IPS-18c (cell line): Measurements from ENCODE around the gene GNAI2.
A peak's percentile ranks its signal among the peaks of the same experiment; 100 is the strongest.

Experiments
- H3K4me3 ChIP-seq: 2 replicates; pipeline ENCODE4 v1.7.0; 2013; ENCODE audit warnings: low read depth, mild to moderate bottlenecking, low read length, moderate library complexity; ENCODE audit not compliant: insufficient read depth
- H3K9me3 ChIP-seq: one replicate; pipeline ENCODE4 v1.6.1; 2013; ENCODE audit warnings: mild to moderate bottlenecking, low read length, moderate library complexity; ENCODE audit not compliant: control insufficient read depth, insufficient read depth

Gene GNAI2

DNA sequence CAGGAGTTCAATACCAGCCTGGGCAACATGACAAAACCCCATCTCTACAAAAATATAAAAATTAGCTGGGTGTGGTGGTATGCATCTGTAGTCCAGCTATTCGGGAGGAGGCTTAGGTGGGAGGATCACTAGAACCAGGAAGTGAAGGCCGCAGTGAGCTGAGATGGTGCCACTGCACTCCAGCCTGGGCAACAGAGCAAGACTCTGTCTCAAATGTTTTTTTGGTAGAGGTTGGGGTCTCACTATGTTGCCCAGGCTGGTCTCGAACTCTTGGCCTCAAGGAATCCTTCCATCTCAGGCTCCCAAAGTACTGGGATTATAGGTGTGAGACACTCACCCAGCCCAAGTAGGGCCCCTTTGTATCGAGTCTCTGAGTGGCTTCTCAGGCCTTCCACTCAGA is 58.1 kb downstream of the GNAI2 start:
- no peaks in the 10 kb centered on the region for H3K9me3 ChIP-seq

DNA sequence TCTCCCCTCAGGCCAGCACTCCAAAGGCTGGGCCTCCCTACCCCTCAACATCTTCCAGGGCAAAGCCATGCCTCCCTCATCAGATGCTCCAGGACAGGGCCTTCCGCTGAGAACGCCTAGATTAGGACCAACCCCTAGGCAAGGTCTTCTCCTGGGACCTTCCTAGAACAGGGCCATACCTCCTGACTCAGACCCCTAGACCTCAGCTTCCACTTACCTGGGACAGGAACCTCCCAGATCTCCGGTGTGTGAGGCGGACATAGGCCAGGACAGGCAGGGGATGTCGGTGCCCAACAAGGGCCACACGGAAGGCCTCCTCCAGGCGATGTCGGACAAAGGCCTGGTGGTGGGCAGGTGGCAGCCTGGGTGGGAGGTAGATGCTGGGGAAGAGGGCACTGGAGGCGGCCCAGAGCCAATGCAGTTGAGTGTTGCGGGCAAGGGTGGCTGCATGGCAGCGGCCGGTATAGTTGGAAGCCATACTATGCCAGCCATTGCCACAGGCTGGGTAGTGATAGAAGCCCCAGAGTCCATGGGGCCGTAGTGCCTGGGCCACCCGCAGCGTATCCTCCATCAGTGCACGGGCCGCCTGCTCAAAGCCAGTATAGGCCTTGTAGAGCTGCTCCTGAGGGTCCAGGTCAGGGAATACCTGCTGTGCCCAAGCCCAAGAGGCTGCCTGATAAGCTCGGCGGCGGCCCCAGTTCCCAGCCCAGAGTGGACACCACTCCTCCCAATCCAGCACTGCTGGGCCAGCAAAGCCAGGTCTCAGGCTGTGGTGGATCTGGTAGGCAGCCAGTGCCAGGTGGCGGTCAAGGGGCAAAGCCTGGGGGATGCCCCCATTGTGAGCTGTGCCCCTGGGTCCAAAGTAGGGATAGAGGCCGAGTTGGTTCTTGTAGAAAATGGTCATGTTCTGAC is 58.7 kb downstream of the GNAI2 start:
- H3K9me3 ChIP-seq: no peaks in the 10 kb centered on the region
- no peak overlapping the region for H3K4me3 ChIP-seq

More for the DNA sequence above, 58.1 kb downstream of the GNAI2 start:
- no peak overlapping the region for H3K4me3 ChIP-seq

DNA sequence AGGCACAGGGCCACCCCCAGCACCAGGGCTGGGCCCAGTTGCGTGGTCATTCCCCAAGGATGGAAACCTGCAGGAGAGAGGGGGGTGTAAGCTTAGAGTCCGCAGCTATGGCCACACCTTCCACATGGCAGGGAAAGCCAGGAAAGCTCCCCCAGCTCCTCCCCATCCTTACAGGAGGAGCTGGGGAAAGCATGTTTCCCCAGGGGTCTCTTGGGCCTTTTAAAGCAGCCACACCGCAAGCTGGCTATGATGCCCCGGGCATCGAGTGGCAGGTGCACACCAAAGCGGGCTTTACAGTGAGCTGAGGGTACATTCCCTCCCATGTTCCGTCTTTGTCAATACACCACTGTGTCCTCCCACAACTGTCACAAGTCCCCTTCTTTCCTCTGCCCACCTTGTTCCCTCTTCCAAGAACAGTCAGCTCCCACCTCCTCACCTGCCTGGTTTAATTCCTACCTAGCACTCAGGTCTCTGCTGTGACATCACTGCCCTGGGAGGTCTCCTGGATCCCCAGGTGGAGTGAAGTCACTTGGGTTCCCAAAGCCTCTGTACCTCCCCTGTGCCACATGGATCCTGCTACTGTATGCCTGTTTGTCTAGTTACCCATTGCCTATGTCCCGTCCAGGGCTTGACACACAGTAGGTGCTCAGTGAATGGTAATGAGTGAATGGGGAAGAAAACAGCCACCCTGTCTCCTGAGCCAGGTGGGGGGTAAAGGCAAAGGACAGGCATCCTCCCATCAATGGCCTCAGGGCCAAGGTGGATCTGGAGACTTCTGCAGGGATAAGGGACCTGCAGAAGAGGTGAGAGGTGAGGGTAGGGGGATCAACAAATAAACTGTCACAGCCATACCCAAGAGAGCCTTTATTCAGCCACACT is 59.8 kb downstream of the GNAI2 start:
- H3K4me3 ChIP-seq: no peak overlapping the region
- H3K9me3 ChIP-seq: no peaks in the 10 kb centered on the region

DNA sequence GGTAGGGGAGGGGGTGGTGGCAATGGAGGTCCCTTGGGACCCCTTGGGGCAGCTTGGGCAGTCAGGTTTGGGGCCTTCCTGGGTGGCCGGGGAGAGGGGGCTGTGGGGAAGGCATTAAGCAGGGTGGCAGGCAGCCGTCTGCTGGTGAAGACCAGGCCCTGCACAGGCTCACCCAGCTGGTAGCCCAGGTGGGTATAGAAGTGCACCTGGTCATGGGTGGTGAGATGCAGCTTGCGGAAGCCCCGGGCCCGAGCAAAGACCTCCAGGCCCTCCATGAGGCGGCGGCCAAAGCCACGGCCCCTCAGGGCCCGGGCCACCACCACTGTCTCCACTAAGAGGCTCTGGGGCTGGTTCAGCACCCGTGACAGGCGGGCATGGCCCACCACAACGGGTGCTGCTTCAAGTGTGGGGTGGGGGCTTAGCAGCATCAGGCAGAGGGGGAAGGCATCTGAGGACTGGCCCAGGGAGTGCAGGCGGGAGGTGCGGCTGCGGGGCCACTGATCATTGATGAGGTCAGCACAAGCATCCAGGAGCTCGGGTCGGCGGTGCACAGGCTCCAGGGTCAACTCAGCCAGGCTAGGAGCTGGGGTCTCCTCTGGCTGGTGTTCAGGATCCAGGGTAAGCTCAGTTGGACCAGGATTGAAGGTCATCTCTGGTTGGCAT is 60.8 kb downstream of the GNAI2 start:
- Histone ChIP-seq H3K4me3 (no peak overlapping the region), H3K9me3 (no peaks in the 10 kb centered on the region)

DNA sequence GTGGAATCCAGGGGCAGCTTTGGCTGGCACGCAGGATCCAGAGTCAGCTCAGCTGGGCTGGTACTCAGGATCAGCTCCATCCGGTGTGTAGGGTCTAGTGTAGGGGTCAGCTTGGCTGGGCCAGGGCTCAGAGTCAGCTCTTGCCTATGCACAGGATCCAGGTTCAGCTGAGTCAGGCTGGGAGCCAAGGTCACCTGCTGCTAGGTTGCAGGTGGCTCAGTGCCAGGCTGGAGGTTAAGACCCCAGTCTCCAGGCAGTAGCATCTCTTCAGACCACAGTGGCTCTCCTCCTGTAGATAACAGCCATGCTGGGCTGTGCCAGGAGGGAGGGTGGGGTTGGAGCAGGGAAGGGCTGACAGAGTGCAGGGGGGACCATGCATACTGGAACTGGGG is 61.4 kb downstream of the GNAI2 start:
- Histone ChIP-seq H3K9me3 (no peaks in the 10 kb centered on the region), H3K4me3 (no peak overlapping the region)

DNA sequence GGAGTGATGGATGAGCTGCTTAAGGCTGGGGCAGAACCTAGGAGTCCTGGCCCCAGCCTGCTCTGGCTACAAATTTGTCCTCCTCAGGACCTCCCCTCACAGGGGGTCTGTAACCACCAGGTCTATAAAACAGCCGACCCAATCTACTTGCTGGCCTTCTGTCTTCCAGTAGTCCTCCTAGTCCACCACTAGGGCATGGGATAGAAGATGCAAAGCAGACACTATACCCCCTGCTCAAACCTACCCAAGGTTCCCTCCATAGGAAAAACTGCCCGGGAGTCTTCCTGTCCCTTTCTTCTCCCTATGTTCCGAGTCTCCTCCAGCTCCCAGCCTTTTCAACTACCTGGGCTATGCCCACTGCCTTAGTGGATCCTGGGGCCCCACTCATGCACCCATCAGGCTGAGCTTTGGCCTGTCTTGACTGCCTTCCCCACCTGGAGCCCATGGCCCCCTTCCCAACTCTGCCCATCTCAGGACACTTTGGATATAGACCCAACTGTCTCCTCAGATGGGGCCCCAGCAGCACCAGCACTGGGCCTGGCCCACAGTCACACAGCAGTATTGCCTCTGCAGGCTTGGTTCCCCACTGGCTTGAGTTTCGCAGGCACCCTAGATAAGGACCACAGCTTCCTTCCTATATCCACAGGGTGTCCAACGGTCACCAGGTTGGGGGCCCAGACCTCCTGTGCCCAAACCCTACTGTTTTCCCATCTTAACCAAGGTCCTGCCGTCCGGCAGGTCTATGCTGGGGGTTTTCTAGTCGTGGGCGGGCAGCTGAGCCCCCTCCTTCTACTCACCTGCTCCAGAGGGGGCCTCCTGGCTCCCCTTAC is 62.1 kb downstream of the GNAI2 start:
- H3K9me3 ChIP-seq: no peaks in the 10 kb centered on the region
- H3K4me3 ChIP-seq: peak overlapping the region; percentile 96; the same call in 1 of the 2 replicates

DNA sequence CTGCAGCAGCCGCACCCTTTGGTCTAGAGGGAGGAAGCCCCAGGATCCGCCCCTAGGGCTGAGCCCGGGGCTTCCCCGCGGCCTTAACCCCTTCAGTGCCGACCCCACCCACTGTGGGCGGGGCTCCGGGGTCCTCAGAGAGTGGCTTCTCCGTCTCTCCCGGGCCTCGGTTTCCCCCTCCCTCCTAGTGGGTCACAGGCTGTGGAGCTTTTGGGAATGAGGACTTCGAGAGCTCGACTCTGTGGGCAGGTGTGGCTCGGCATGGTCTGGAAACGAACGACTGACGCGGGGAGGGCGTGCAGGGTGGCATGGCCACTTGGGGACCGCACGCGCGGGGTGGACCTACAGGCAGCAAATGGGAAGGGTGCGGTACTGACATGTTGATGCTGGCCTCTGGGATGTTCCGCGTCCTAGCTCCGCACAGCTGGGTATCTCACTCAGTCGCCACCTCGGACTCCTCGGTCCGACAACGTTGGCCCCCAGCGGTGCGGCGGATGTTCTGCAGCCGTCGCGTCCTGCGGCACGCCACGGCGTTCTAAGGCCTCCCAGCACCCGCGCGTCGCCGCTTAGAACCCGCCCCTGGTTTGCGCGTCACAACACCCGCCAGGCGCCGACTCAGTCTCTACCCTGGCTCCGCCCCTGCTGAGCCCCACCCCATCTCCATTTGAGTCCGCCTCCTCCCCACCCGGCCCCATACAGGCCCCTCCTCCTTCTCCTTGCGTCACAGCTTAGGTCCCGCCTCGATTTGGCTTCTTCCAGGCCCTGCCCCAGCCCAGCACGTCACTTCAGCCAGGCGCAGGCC is 63.0 kb downstream of the GNAI2 start, which contains the start of the genes HYAL3 and NAA80:
HYAL3 (minus strand) TSS at position 570 of the 802 bp plus-strand sequence. CDS start 3,803 bp downstream, outside the sequence.
NAA80 (minus strand) TSS at position 570 of the 802 bp plus-strand sequence. CDS start 1,942 bp downstream, outside the sequence.
- Histone ChIP-seq H3K9me3 (no peaks in the 10 kb centered on the region), H3K4me3 (peak within 1 kb of the TSS; percentile 96)

DNA sequence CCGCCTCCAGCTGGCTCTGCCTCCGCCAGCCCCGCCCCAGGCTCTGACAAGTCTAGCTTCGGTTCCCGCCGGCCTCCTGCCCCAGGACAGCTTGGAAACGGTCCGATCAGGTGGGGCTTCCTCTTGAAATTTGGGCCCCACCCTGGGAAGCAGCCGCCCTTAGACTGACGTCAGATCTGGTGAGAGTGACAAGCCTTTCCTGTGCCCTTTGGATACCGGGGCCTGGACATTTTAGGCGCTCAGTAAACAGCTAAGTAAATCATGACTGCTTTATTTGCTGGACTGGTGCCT is 63.6 kb downstream of the GNAI2 start:
- Histone ChIP-seq H3K4me3 (peak overlapping the region; percentile 36; the same call in 1 of the 2 replicates), H3K9me3 (no peaks in the 10 kb centered on the region)

DNA sequence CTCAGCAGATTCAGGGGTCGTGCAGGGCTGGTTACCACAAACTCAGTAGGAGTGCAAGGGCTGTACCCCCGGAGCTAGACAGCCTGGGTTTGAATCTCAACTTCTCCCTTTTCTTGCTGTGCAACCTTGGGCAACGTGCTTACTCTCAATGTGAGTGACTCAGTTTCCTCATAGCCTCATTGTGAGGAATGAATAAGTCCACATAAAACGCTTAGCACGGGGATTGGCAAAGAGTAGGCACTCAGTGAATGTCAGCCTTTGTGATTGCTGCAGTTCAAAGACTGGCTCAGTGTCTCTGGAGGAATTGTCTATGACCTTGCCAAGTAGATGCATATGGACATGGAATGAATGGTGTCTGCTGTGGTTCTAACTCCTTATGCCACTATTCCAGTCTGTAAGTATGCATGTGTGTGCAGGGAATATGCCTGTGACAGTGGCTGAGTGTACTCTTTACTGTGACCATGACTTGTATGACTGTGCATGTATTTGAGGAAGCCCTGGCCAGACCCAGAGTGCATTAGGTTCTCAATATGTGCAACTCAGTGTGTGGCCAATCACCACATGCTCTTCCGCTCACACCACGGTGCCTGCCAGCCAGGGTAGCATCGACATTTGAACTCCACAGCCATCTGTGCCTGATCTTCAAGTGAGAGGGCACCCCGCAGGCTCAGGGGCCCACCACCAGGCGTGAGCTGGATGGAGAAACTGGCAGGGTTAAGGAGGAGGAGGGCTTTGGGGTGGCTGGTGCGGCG is 64.1 kb downstream of the GNAI2 start:
- no peaks in the 10 kb centered on the region for H3K9me3 ChIP-seq
- H3K4me3 ChIP-seq: peak overlapping the region; percentile 36; the same call in 1 of the 2 replicates

DNA sequence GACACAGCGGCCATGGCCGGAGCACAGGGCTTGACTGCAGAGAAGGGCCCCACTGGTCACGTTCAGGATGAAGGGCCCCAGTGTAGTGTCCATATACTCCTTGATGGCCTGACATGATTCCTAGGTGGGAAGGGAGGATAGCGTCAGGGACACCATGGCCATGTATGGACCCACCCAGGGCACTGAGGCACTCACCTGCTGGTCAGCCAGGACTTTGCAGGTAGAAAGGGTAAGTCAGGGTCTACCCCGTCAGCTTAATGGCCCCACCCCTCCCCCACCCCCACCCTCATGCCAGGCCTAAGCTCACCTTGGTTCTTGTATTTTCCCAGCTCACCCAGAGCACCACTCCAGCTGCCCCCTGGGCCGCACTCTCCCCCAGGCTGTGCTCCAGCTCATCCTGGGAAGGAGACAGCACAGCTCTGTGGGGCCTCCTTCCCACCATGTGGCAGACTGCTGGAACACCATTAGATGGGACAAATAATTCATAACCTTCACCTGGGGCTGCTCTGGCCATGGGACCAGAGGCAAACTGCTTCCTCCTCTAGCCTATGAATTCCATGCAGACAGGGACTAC is 64.8 kb downstream of the GNAI2 start:
- no peak overlapping the region for H3K4me3 ChIP-seq

DNA sequence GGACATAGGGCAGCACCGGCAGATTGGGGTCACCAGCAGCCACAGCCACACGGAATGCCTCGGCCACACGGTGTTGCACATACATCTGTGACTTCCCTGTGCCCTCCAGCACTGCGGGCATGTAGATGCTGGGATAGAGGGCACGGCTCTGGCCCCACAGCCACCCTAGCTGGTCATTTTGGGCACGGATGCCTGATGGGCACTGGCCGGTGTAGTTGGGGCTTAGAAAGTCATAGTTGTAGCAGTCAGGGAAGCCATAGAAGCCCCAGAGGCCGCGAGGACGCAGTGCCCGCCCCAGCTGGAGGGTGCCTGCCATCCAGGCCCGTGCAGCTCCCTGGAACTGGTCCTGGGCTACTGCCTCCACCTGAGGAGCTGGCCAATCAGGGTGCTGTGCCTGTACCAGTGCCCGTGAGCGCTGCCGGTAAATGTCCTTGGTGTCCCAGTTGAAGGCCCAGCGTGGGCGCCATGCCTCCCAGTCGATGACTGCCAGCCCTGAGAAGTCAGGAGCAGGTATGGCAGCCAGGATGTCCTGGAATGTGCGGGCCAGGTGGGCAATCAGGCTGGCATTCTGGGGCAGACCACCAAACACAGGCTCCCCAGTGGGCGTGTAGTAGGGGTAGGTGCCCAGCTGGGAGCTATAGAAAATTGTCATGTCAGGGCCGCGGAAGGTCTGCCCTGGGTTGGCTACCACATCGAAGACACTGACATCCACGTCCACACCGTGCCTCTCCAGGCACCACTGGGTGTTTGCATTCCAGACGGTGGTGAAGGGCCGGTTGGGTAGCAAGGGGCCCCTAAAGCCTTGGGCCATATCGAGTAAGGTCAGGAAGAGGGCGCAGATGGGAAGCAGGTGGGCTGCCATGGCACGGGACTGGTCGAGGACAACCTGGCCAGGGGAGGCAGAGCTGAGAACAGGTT is 66.3 kb downstream of the GNAI2 start:
- H3K9me3 ChIP-seq: peaks cover 2% of the 10 kb centered on the region
- H3K4me3 ChIP-seq: no peak overlapping the region

More for the DNA sequence above, 64.8 kb downstream of the GNAI2 start:
- no peaks in the 10 kb centered on the region for H3K9me3 ChIP-seq

DNA sequence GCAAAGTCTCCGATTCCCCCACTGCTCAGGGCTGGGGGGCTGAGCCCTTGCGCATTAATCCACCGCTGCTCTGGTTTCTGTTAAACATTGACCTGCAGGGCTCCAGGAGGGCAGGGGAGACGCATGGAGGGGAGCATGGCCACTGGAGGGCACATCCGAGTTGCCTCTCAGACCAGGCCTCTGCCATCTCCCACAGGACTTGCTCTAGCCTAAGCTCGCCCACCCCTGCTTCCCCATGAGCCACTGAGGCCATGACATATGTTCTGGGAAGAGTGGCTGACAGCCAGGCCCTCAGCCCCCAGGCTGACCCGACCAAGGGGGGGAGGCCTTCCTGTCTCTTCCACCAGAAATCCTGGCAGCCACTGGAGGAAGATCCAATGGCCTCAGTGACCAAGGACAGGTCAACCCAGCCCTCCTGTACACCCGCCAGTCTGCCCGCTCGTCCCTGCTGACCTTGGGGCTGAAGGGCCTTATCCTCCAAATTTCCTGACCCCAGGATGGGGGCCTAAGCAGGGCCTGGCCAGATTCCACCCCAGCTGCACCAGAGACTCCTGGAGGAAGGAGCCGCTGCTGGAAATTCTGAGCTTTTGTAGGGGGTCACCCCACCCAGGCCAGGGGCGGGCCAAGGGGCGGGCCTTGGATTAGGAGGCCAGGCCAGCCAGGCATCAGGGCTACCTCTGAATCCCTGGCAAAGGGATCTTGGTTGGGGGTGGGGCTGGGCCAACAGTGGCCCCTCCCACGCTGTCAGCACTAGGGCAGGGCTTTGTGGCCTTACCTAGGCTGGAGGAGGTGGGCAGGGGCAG is 67.2 kb downstream of the GNAI2 start, which contains the start of gene HYAL1:
HYAL1 (minus strand) TSS at position 562 of the 803 bp plus-strand sequence. CDS start 618 bp downstream, outside the sequence.
- H3K4me3 ChIP-seq: no peak within 1 kb of the TSS
- H3K9me3 ChIP-seq: peaks cover 6% of the 10 kb centered on the region

DNA sequence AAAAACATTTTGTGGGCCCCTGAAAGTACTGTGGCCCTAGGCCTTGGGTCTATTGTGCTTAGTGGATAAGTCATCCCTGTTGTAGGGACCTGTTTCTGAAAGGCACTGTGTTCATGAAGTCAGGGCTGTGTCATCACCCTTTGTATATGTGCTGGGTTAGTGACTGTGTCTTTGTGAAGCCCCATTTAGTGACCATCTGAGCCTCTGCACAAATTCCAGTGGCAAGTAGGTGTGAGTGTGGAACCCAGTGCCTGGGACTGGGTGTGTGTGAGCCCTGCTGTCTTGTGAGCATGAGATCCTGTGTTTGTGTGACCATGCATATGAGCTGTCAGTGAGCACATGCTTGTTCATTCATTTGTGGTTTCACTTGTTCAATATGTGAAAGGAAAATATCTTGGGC is 68.6 kb downstream of the GNAI2 start:
- Histone ChIP-seq H3K9me3 (peaks cover 9% of the 10 kb centered on the region), H3K4me3 (no peak overlapping the region)
